ENCODE measurements around the gene MAML3.

MAML3 gene

GRCh38 chr4:140012688-140013486 lies 141.1 kb downstream of the MAML3 start:
- H3K4me3 ChIP-seq (ENCODE audit: severe bottlenecking) = no peak overlapping the region
- H3K9me3 ChIP-seq (ENCODE audit: severe bottlenecking) = no peaks in the 10 kb centered on the region
- ATAC-seq (ENCODE audit: low read depth) (peak; percentile 99), DNase-seq (ENCODE audit: low spot score) (no peak)
- TF ChIP-seq, protein P1, sequence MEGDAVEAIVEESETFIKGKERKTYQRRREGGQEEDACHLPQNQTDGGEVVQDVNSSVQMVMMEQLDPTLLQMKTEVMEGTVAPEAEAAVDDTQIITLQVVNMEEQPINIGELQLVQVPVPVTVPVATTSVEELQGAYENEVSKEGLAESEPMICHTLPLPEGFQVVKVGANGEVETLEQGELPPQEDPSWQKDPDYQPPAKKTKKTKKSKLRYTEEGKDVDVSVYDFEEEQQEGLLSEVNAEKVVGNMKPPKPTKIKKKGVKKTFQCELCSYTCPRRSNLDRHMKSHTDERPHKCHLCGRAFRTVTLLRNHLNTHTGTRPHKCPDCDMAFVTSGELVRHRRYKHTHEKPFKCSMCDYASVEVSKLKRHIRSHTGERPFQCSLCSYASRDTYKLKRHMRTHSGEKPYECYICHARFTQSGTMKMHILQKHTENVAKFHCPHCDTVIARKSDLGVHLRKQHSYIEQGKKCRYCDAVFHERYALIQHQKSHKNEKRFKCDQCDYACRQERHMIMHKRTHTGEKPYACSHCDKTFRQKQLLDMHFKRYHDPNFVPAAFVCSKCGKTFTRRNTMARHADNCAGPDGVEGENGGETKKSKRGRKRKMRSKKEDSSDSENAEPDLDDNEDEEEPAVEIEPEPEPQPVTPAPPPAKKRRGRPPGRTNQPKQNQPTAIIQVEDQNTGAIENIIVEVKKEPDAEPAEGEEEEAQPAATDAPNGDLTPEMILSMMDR (IDR thresholded peaks at IDR 0.05; ENCODE audit: poor library complexity, severe bottlenecking) = peak; percentile 85
- no peaks in the 10 kb centered on the region for H3K27me3 ChIP-seq (ENCODE audit: insufficient read depth, poor library complexity, severe bottlenecking)
- peaks cover 14% of the 10 kb centered on the region for H3K4me1 ChIP-seq (ENCODE audit: insufficient read depth, poor library complexity, severe bottlenecking)
- H3K27ac ChIP-seq (ENCODE audit: poor library complexity, severe bottlenecking) = no peak overlapping the region
- H3K36me3 ChIP-seq (ENCODE audit: low read depth) = no peaks in the 10 kb centered on the region

DNA sequence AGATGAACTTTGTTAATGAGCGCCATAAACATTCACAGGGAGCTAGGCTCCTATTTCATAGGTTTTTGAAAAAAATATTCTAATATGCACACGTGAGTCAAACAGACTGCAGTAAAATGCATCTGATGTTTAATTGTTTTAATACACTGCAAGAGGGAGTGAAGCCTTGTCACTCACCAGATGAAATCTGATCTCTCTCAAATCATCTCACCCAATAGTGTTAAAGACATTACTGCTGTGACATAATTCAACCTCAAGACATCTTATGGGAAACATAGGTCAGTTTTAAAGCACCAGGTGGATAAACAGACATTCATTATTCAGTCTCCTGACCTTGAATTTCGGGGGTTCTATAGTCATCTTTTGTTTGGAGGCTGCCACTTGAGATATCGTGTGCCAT lies 148.3 kb downstream of the MAML3 start:
- ATAC-seq (ENCODE audit: low read depth) (no peak), DNase-seq (ENCODE audit: low spot score) (no peak)
- Histone ChIP-seq H3K4me1 (ENCODE audit: insufficient read depth, poor library complexity, severe bottlenecking) (no peaks in the 10 kb centered on the region), H3K9me3 (ENCODE audit: severe bottlenecking) (no peaks in the 10 kb centered on the region), H3K27me3 (ENCODE audit: insufficient read depth, poor library complexity, severe bottlenecking) (no peaks in the 10 kb centered on the region), H3K27ac (ENCODE audit: poor library complexity, severe bottlenecking) (no peak overlapping the region), H3K36me3 (ENCODE audit: low read depth) (no peaks in the 10 kb centered on the region), H3K4me3 (ENCODE audit: severe bottlenecking) (no peak overlapping the region)
- TF ChIP-seq, protein P1 (IDR thresholded peaks at IDR 0.05; ENCODE audit: poor library complexity, severe bottlenecking) = no peak

DNA sequence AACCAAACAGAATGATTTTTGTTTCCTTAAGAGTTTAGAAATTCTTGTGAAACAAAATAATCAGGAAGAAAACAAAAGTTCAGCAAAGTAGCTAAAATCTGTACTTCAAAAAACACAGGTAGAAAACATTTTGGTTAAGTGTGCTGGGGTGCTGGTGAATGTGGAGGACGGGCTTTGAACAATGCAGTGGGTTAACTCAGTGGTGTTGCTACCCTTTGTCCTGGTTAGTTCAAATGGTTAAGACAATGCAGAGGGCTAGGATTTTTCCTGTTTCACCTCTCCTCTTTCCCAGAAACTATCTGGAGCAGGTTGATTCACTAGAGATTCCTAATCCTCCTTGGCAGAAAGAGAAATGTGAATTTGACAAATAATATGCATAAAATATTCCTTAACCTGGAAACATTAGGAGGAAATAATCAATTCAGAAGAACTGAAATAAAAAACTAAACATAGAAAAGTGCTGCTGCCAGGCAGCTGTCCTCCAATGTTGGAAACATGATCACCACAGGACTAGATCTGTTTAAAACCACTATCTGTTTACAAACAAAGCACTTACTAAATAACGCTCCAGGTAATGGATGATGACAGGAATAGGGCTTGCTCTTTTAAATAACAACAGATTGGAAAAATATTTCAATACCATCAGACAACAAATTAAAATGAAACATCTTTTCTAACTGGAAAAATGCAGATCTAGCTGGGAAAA lies 148.9 kb downstream of the MAML3 start:
- no peaks in the 10 kb centered on the region for H3K27me3 ChIP-seq (ENCODE audit: insufficient read depth, poor library complexity, severe bottlenecking)
- no peak for ATAC-seq (ENCODE audit: low read depth)
- no peaks in the 10 kb centered on the region for H3K36me3 ChIP-seq (ENCODE audit: low read depth)
- H3K4me1 ChIP-seq (ENCODE audit: insufficient read depth, poor library complexity, severe bottlenecking) = no peaks in the 10 kb centered on the region
- H3K4me3 ChIP-seq (ENCODE audit: severe bottlenecking) = no peak overlapping the region
- no peak for DNase-seq (ENCODE audit: low spot score)
- no peak overlapping the region for H3K27ac ChIP-seq (ENCODE audit: poor library complexity, severe bottlenecking)
- TF ChIP-seq, protein P1 (IDR thresholded peaks at IDR 0.05; ENCODE audit: poor library complexity, severe bottlenecking) = no peak
- H3K9me3 ChIP-seq (ENCODE audit: severe bottlenecking) = no peaks in the 10 kb centered on the region

GRCh38 chr4:140004549-140004895 lies 149.5 kb downstream of the MAML3 start:
- TF ChIP-seq, protein P1 (IDR thresholded peaks at IDR 0.05; ENCODE audit: poor library complexity, severe bottlenecking) = no peak
- Histone ChIP-seq H3K4me1 (ENCODE audit: insufficient read depth, poor library complexity, severe bottlenecking) (no peaks in the 10 kb centered on the region), H3K27me3 (ENCODE audit: insufficient read depth, poor library complexity, severe bottlenecking) (no peaks in the 10 kb centered on the region), H3K27ac (ENCODE audit: poor library complexity, severe bottlenecking) (no peak overlapping the region), H3K4me3 (ENCODE audit: severe bottlenecking) (no peak overlapping the region), H3K36me3 (ENCODE audit: low read depth) (no peaks in the 10 kb centered on the region), H3K9me3 (ENCODE audit: severe bottlenecking) (no peaks in the 10 kb centered on the region)
- ATAC-seq (ENCODE audit: low read depth) (peak; percentile 68), DNase-seq (ENCODE audit: low spot score) (no peak)

Measured in RWPE2 (cell line).